ENCODE measurements around the gene TMEM175. TPM values are rescaled to one million over a fixed set of nuclear protein-coding genes. Genes with fewer than 3 reads are reported as not detected.

TMEM175 gene
- total RNA-seq, 1 experiment from 2014 or later = 10.0 TPM

DNA sequence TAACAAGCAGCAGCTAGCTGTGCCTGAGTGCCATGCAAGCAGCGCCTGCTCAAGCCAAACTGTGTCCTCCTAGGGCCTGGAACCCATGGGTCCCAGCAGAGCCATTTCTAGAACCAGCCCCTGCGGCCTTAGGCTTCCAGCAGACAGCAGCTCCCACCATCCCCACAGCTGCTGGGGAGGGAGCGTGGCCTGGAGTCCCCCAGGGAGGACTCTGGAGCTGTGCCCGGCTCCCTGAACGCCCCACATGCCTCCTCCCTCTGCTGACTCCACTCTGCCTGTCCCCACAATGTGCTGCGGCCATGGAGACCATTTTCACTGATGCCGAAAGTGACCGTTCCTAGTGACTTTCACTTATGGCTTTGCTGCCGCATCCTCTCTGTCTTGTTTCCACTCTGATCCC, 46.0 kb upstream of the TMEM175 start:
- H3K4me1 ChIP-seq (ENCODE audit: insufficient read depth, low read length, poor library complexity, severe bottlenecking) = no peaks in the 10 kb centered on the region
- DNase-seq (ENCODE audit: low spot score) = no peak
- ChIA-PET POLR2A (ENCODE audit: low non-redundant PET) (no interaction called here), CTCF (no interaction called here)
- BruUV-seq (replicated peaks) = no TSS peak
- H3K27ac ChIP-seq (ENCODE audit: low read depth, low read length, poor library complexity, severe bottlenecking) = no peak overlapping the region
- H3K4me3 ChIP-seq (ENCODE audit: low read depth, low read length, poor library complexity, severe bottlenecking) = no peak overlapping the region
- H3K27me3 ChIP-seq (replicated peaks; ENCODE audit: insufficient read depth, low read depth, low read length, poor library complexity) = no peaks in the 10 kb centered on the region
- peaks cover 4% of the 10 kb centered on the region for H3K36me3 ChIP-seq (ENCODE audit: insufficient read depth, low read length, poor library complexity, severe bottlenecking)
- intact Hi-C loops (cut with micrococcal nuclease; ENCODE audit: unreplicated experiment) = no loop called here
- H3K9me3 ChIP-seq (ENCODE audit: low read depth, low read length, poor library complexity, severe bottlenecking) = no peaks in the 10 kb centered on the region
- no peak for TF ChIP-seq CTCF (conservative IDR thresholded peaks at IDR 0.05; ENCODE audit: low read depth, low read length)
- TF ChIP-seq EZH2 (IDR thresholded peaks at IDR 0.05; ENCODE audit: borderline replicate concordance, low read depth, low read length, poor library complexity, severe bottlenecking) = no peak

DNA sequence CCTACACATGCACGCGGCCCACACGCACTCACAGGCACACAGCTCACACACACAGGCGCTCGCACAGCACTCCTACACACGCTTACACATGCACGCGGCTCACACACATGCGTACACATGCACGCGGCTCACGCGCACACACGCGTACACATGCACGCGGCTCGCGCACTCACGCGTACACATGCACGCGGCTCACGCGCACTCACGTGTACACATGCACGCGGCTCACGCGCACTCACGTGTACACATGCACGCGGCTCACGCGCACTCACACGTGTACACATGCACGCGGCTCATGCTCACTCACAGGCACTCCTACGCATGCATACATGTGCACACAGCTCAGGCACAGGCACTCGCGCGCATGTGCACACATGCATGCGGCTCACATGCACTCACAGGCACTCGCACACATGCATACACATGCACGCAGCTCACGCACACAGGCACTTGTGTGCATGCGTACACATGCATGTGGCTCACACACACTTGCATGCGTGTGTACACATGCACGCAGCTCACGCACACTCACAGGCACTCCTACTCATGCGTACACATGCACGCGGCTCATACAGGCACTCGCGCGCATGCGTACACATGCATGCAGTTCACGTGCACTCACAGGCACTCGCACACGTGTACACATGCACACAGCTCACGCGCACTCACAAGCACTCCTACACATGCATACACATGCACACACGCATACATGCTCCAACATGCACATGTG, 45.1 kb upstream of the TMEM175 start:
- no peaks in the 10 kb centered on the region for H3K27me3 ChIP-seq (replicated peaks; ENCODE audit: insufficient read depth, low read depth, low read length, poor library complexity)
- POLR2A ChIA-PET (ENCODE audit: low non-redundant PET) = no interaction called here

DNA sequence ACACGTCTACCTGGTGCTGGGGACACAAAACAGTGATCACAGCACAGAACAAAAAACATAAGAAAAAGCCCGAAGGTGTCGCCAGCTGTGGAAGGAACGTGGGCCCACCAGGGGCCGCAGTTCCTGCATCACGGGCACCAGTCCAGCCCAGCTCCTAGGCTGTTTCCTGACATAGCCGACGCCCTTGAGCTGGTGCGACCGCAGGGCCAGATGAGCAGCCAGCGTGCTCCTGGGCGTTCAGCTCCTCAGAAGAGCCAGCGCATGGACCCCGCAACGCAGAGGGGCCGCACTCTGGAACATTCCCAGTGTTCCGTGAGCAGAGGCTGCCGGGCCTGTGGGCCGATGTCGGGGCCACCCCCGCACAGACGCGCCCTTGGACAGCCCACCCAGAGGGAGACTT, 44.2 kb upstream of the TMEM175 start:
- Histone ChIP-seq H3K4me3 (ENCODE audit: low read depth, low read length, poor library complexity, severe bottlenecking) (no peak overlapping the region), H3K4me1 (ENCODE audit: insufficient read depth, low read length, poor library complexity, severe bottlenecking) (no peaks in the 10 kb centered on the region), H3K36me3 (ENCODE audit: insufficient read depth, low read length, poor library complexity, severe bottlenecking) (peaks cover 4% of the 10 kb centered on the region), H3K27ac (ENCODE audit: low read depth, low read length, poor library complexity, severe bottlenecking) (no peak overlapping the region), H3K27me3 (replicated peaks; ENCODE audit: insufficient read depth, low read depth, low read length, poor library complexity) (no peaks in the 10 kb centered on the region), H3K9me3 (ENCODE audit: low read depth, low read length, poor library complexity, severe bottlenecking) (no peaks in the 10 kb centered on the region)
- no TSS peak for BruUV-seq (replicated peaks)
- DNase-seq (ENCODE audit: low spot score) = no peak
- no peak for TF ChIP-seq CTCF (conservative IDR thresholded peaks at IDR 0.05; ENCODE audit: low read depth, low read length)
- TF ChIP-seq EZH2 (IDR thresholded peaks at IDR 0.05; ENCODE audit: borderline replicate concordance, low read depth, low read length, poor library complexity, severe bottlenecking) = no peak
- ChIA-PET CTCF (no interaction called here), POLR2A (ENCODE audit: low non-redundant PET) (no interaction called here)
- intact Hi-C loops (cut with micrococcal nuclease; ENCODE audit: unreplicated experiment) = no loop called here

More for the DNA sequence above, 45.1 kb upstream of the TMEM175 start:
- H3K4me1 ChIP-seq (ENCODE audit: insufficient read depth, low read length, poor library complexity, severe bottlenecking) = no peaks in the 10 kb centered on the region
- DNase-seq (ENCODE audit: low spot score) = no peak
- CTCF ChIA-PET = no interaction called here
- H3K27ac ChIP-seq (ENCODE audit: low read depth, low read length, poor library complexity, severe bottlenecking) = no peak overlapping the region
- intact Hi-C loops (cut with micrococcal nuclease; ENCODE audit: unreplicated experiment) = no loop called here
- no TSS peak for BruUV-seq (replicated peaks)
- peaks cover 4% of the 10 kb centered on the region for H3K36me3 ChIP-seq (ENCODE audit: insufficient read depth, low read length, poor library complexity, severe bottlenecking)
- TF ChIP-seq CTCF (conservative IDR thresholded peaks at IDR 0.05; ENCODE audit: low read depth, low read length) (no peak), EZH2 (IDR thresholded peaks at IDR 0.05; ENCODE audit: borderline replicate concordance, low read depth, low read length, poor library complexity, severe bottlenecking) (no peak)
- no peak overlapping the region for H3K4me3 ChIP-seq (ENCODE audit: low read depth, low read length, poor library complexity, severe bottlenecking)
- no peaks in the 10 kb centered on the region for H3K9me3 ChIP-seq (ENCODE audit: low read depth, low read length, poor library complexity, severe bottlenecking)
